H4 (cell line): ENCODE measurements around the gene MED12L. TPM values are rescaled to one million over a fixed set of nuclear protein-coding genes. Genes with fewer than 3 reads are reported as not detected.

ENCODE experiments used
- DNase-seq: peaks from one replicate; pipeline ENCODE4 v3.0.0-alpha.2; 2015; ENCODE audit warnings: low spot score
- total RNA-seq: library from RNA; depleted of rRNA; stranded (reverse); fragments of >200 nt; shearing (Covaris generic); gene quantifications from 2 replicates; pipeline ENCODE4 v1.2.3, GENCODE V29; 2014

Gene MED12L
- total RNA-seq, 1 experiment from 2014 or later: 1.4 TPM

DNA sequence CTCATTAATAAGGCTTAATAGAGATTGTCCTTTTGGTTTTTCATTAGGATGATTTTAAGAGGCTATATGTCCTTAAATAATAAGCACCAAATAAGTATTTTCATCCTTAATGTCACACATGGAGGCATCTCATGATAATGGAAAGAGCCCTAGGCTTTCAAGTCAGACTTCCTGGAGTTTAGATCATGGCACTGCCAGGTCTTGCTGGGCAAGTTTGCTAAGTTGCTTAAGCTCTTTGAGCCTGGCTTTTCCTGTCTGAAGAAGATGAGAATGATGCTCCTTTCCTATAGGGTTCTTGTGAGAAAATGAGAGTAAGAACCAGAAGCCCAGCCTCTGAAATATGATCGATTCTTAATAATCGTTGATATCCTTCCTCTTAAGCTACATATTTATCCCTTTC is 322.5 kb downstream of the MED12L start:
- DNase-seq: no peak

DNA sequence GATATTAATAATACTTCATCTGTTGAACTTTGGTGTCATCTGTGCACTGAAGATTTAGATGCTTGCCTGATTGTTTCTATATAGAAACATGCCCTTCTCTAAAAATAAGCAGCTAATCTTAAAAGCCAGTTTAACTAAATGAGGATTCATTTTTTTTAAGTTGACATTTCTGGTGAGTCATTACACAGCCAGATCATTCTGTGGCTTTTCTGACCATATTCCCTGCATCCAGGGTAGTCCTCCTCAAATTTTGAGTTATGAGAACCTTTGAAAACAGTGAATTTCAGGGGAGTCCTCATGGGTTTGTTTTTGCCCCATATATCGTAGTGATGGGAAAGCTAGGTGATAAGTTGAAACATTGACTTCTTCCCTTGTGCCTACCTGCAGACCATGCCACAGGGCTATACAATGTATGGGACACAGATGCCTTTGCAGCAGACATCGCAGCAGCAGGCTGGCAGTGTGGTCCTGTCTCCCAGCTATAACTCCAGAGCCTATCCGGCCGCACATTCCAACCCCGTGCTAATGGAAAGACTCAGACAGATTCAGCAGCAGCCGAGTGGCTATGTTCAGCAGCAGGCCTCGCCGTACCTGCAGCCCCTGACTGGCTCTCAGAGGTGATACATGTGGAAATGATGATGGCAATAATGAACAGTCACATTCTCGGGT is 325.6 kb downstream of the MED12L start:
- DNase-seq: no peak

DNA sequence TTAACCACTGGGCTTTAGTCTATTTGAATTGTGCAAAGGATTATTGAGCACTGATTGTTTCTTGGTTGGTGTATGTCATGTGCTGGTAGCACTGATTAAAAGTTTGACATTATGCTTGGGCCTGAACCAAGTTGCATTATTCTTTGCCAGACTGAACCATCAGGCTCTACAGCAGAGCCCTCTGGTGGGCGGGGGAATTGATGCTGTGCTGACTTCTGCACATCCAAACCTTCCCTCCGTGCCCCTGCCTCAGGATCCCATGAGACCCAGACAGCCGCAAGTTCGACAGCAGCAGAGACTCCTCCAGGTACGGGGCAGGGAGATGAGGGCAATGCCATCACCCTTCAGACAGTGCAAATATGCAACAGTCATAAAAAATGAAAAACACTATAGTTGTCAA is 327.5 kb downstream of the MED12L start:
- DNase-seq: no peak

DNA sequence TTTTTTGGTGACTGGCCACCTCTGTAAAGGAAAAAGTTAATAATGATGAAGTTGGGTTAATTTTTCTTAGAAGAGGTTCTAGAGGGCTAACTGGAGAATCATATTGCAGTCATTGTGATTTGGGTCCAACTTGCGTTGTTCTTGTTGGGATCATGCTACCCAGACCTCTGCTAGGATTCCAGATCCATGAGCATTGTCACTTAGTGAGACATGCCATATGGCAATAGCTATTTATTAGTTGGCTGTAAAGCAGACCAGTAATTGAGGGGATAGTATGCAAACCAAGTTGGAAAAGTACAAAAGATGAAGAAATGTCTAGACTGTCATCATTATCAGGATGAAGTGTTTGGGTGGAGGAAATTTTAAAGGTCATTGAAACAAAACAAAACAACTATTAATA is 329.8 kb downstream of the MED12L start:
- DNase-seq: no peak

DNA sequence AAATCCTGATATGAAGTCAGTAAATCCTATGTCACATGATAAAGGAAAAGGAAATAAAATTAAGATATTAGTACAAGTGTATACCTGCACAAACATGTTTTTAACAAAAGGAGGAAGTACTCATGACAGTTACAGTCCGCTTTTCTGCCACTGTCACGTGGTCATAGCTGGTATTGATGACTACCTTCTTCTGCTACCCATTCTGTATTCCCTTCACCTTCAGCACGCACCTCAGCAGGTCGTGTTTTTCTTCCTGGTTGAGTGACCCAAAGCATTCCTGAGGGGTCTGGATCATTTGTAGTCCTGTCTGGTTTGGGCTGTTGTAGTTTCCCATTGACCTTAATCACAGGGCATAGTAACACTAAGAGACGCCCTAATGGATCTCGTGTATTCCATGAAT is 334.3 kb downstream of the MED12L start:
- no peak for DNase-seq

DNA sequence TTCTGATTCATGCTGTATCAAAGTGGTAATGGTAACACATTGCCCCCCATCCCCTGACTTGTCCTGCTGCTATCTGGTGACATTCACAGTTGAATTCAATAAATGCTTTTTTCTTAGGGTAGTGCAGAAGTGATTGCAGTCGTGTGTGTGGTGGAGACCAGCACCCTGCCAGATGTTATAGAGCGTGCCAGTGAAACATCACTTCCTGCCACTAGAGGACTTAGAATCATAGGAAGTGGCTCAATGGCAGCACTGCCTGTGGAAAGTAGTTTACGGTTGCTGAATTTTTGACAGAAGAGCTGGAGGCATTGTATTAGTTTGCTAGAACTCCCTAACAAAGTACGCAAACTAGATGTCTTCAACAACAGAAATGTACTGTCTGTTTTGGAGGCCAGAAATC is 336.5 kb downstream of the MED12L start:
- DNase-seq: no peak

DNA sequence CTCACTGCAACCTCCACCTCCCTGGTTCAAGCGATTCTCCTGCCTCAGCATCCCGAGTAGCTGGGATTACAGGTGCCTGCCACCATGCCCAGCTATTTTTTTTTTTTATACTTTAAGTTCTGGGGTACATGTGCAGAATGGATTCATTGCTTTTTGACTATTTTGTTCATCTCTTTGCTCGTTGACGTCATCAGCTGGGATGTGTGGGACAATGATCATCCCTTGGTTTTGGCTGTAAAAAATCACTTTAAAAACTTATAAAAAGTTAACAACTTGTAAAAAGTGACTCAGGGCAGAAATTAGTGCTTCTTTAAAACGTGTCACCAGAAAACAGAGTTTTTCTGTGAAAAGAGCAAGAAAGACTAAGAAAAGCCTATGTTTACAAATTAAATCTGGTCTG is 337.6 kb downstream of the MED12L start:
- no peak for DNase-seq

DNA sequence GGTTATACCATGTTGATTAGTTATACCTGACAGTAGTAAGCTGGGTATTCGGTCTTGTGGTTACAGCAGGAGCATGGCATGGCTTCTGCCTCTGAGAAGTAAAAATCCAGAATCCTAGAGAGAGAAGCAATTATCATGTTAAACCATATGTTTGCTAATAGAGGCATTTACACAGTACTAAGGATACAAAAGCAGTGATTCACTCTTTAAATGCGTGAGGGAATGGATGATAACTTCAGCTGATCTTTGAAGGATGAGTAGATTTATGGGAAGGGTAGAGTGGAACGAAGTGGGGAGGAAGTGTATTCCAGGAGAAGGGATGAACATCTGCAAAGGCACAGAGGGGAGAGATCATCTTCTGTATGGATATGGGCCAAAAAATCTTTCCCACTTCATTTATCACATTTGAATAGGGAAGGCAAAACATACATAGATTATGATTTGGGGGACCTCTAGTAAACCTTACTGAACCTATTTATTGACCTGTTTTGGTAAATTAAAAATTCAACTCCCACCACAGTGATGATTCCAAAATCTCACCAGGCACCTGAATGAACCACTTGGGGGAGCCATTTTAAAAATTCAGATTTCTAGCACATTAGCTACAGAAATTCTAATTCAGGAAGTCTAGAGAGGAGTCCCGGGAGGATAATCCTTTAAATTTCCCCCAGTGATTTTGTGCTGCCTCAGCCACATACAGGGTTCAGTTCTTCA is 340.3 kb downstream of the MED12L start:
- no peak for DNase-seq

DNA sequence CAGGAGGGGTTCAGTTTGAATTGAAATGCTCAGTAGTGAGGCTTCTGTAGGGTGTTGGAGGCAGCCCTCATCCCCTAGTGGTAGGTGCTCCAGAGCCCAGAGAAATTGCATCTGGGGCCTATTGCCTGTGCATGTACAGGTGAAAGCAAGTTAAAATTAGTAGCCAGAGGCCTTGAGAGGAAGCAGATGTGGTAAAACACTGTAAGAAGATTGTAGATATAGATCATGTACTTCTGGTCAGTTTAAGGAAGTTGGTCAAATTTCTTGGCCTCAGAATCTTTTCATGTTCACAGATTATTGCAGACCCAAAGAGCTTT is 340.8 kb downstream of the MED12L start:
- no peak for DNase-seq

DNA sequence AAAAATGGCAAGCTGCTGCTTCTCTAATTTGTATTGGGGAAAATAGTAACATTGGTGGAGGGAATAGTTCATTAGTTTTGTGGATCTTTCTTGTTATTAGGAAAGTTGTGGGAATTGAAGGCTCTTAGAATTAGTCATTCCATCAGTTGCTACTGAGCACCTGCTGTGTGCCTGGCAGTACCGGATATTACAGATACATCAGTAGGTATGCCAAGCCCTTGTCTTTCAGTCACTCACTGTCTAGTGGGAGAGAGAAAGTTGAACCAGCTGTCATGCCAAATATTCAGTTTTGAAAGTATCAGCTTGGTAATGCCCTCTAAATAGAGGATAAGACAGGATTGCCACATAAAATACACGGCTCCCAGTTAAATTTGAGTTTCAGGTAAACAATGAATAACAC is 342.9 kb downstream of the MED12L start:
- no peak for DNase-seq

DNA sequence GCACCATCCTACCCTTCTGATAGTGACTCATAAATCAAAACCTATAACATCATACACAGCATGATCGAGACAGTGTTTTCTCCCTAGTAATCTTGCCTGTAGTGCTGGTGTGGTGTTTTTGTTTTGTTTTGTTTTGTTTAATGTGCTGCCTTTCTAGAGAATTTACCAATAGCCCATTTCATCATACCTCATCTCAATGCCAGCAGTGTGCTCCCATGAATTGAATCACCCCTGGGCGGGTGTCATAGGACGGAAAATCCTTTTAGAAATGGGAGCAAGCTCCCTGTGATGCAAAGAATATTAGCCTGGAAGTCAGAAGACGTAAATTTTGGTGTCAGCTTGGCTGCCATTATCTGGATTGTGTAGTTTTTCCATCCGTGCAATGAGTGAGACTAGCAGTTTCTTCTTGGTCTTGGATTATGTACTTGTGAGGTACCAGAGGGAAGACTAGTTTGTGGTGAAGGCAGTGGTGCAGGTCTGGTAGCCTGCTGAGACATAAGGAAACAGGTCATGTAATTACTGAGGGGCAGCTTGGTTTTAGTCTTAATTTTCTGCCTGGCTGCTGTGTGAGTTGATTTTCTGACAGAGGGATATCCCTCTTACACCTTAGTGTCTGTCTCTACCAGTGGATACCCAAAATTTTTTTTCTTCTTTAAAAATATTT is 345.5 kb downstream of the MED12L start:
- no peak for DNase-seq

DNA sequence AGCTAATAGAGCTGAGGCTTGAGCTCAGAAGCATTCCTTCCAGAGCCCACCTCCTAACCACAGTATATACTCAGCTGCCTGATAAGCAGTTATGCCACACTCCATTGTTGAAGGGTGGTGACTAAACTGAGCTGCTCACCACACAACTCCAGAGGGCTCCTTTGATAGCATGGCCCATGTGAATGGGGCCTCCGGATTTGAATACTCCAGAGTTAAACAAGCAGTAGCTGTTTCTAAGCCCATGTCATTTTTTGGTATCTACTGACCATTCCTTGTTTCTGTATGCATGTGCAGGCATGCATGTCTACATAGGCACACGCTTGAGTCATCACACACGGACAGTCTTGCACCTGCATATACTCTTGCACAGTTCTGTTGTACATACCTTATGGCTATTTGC is 346.5 kb downstream of the MED12L start:
- DNase-seq: peak; percentile 85

DNA sequence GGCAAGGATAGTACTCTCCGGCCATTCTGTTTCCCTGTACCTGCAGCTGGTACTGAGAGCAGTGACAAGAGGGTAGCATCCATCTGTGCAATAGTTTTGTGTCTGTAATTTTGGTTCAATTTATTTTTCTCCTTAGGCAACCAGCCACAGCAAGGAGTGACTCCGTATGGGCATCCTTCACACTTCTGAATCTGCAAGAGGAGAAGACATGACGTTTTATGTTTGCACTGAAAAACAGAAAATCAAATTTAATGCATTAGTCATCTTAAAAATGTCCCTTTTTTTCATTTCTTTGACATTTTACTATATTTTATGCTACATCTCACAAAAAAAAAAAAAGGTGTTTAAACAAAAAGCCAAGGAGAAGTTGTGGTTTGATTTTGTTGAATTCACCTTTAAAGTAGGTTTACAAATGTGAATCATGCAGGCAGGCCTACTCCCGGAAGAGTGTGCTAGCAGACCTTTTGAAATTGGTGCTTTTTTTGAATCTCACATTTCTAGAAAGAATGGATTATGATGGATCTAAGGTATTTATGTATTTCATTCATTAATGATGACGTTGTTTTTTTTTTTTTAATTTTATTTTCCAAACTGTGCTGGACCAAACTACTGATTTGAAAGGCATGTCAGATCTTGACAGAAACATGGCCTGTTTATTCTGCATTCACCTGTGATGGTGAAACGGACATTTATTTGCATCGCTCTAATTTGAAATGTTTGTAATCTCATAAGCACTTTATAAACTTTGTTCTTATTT is 347.3 kb downstream of the MED12L start:
- DNase-seq: no peak

DNA sequence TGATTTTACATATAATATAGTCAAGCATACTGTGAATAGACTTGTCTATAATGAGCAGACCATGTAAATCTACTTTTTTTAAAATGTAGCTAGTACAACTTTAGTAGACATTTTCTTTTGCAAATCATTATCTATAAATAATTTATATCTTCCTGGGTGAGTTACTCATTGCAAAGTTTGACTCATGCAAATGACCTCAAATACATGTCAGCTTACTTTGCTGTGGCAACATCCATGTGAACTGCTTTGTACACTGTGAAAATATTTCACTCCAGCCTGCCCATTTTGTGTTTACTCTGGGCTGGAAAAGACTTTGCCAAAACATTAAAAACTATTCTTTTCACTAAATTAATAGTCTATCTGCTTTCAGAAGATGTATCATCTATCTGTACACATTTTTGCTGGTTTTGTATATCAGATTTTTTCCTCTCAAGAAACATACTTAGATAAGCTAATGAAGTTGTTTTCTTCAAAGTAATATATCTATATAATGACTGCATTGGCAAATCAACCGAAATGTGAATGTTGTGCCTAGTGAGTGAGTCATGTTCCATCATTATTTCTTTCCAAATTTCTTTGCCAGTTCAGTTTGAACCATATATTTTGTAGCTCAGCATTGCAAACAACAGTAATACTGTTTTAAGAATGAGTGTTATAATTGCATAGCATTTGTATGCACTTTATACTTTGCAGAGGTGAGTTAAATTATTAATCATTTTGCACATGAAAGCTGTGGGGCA is 348.9 kb downstream of the MED12L start:
- peak; percentile 52 for DNase-seq

DNA sequence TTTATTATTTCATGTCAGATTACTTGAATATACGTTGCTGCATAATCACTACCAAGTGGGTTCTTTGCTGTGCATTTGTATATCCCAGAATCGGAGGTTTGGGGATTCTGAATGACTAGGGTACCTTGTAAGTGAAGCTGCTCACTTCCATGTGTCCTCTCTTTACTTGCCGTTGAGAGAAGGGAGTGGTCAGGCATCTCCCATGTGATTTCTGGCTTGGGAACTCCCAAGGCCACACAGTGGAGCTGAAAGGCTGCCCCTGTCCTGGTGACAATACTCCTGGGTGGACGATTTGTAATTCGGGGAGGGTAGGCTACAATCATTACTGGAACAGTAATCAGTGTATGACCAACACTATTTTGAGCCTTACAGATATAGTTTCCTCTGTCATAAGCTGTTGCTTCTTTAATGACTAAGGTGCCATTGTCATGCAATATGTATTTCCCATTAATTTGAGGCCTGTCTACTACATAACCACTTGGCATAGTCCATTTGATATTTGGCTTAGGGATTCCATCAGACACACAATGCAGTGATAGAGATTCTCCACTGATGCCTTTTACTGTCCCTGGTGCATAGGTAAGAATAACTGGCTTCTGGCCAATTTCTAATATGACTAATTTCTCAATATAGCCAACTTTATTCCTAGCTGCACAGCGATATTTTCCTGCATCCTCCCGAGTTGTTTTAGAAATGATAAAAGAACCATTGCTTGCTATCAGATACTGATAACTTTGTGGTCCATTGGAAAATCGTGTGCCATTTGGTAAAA is 351.4 kb downstream of the MED12L start:
- no peak for DNase-seq

DNA sequence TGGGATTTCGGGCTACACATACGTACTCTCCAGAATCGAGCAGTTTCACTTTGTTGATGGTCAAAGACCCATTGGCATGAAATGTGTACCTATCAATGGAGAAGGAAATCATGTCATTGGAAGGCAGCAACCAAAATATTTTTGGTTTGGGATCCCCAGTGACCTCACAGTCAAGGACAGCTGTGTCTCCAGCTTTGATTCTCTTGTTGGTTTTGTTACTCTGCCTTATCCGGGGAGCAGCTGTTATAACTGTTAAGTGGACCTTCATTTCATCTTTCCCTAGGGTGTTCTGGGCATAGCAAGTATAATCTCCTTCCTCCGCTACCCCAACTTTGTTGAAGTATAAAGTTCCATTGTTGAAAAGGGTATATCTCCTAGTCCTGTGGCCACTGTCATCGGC is 352.4 kb downstream of the MED12L start:
- DNase-seq: no peak

DNA sequence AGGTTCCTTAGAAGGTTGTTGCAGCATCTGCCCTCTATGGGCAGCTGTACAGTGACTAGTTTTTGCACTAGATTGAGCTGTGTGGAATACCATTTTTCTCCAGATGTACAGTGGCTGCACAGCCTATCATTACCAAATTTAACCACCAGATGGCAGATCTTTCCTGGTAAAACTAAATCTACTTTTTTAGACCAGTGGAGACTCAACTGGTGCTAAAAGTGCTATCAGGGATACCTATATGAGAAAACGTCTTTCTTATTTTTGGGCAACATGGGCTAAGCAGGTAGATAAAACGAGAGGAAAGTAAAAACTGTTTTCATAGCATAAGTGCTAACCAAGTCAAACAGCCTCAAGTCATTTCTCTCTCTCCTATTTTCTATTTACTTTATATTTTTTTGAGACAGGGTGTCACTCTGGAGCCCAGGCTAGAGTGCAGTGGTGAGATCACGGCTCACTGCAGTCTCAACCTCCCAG is 354.2 kb downstream of the MED12L start:
- peak; percentile 82 for DNase-seq

DNA sequence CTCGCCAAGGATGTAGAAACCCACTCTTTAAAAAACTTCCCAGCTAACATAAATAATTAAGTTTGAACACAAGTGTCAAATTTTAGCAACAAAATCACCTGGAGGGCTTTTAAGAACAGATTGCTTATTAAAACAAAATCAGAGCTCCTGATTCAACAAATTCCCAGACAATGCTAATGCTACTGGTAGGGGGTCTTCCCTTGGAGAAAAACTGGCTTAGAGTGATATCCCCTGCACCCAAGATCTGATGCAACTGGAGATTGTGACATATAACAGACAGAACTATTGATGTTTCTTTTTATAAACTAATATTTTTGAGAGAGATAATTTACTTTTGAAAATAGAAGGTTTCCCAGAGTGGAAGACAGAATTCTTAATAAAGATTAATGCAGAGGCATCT is 355.5 kb downstream of the MED12L start:
- no peak for DNase-seq

DNA sequence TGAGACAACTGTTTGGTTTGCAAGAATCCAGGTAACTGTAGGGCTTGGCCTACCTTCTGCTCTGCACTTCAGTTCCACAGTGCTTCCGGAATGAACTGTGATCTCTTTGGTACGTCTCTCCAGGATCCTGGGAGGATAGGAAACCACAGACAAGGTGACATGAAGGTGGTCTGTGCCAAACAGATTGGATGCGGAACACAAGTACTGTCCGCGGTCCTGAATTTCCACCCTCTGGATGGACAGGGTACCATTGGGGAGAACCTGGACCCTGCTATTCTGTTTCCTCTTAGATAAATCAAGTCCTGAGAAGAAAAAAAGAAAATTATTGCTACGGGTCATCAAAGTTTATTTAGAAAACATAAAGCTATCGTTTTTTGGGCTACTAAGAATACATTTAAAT is 358.1 kb downstream of the MED12L start:
- DNase-seq: no peak

DNA sequence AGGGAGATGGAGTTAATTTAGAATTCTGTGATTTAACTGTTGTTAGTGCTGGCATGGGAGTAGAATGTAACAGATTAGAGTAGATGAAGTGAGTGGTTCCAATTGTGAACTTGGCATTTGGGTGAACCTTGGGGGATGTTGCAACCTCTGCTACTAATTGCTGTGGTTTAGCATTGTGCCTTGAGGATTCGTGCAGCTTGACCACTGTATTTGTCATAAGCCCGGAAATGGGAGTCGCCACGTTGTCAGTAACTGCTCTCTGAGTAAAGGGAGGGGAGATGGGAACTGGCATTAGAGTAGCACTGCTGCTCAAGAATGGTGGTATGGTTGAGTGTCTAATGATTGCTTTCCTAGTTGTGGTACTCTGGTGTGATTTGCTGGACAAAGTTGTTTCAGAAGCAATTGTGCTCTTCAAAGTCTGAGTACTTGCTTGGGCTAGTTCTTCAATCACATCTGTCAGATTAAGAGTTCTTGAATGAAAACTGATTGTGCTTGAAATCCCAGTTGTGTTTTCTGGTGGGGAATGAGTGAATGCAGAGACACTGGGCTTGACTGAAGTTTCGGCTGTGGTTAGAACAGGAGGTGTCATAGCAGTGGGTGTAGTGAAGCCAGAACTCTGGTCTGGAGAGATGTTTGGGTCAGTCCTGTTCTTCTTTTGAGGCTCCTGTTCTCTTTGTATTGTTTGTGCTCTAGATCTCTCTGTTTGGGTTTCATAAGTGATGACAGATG is 360.0 kb downstream of the MED12L start:
- peak; percentile 98 for DNase-seq
